Lower lobe of right lung (tissue), 2 donors: ENCODE data around the gene CAPRIN1. TPM values are rescaled to one million over a fixed set of nuclear protein-coding genes. Genes with fewer than 3 reads are reported as not detected.
"Not testable (repeated sequence)": the region's sequence is repeated elsewhere in the genome, so short reads cannot be mapped to it uniquely, and the experiment has no call there.

Experiments used
- ATAC-seq, 2 donors: fragments of 200-7000 bp; cut with Tn5 transposase; one replicate each; pipeline ENCODE4 v1.9.1; 2020 to 2022; ENCODE audit warnings: mild to moderate bottlenecking in 2 of 2, moderate library complexity in 2 of 2
- DNase-seq: peaks from one replicate; pipeline ENCODE4 v3.0.0-alpha.2; 2020
- H3K27ac ChIP-seq: fragments of 200-600 bp; one replicate; pipeline ENCODE4 v1.8.0; 2022
- H3K27me3 ChIP-seq: fragments of 200-600 bp; one replicate; pipeline ENCODE4 v1.8.0; 2022; ENCODE audit warnings: low read depth
- H3K36me3 ChIP-seq: fragments of 200-600 bp; one replicate; pipeline ENCODE4 v1.8.0; 2022; ENCODE audit warnings: mild to moderate bottlenecking
- H3K4me1 ChIP-seq: fragments of 200-600 bp; one replicate; pipeline ENCODE4 v1.8.0; 2022
- H3K4me3 ChIP-seq: fragments of 200-600 bp; one replicate; pipeline ENCODE4 v1.8.0; 2022; ENCODE audit warnings: mild to moderate bottlenecking
- H3K9me3 ChIP-seq: fragments of 200-600 bp; one replicate; pipeline ENCODE4 v1.8.0; 2022
- CTCF ChIP-seq: fragments of 200-600 bp; IDR thresholded peaks from one replicate; pipeline ENCODE4 v1.8.0; 2022; ENCODE audit warnings: antibody characterized with exemption, mild to moderate bottlenecking
- intact Hi-C: fragments of 100-400 bp; cut with DNase I; formaldehyde crosslinking; loops from one replicate; pipeline ENCODE4 v1.11.0; 2022
- total RNA-seq: library from RNA; stranded (reverse); fragmentation: NEBNext Ultra II Directional; extraction: Animal tissue kit (Norgen Biotek cat#: 25700); gene quantifications from one replicate; pipeline ENCODE4 v1.2.1, GENCODE V29; 2021
- donor health status: DM: no; HTN: yes; CAD: no; lungs with severe emphysema.

CAPRIN1 gene
- total RNA-seq, 1 donor from 2014 or later, result 187 TPM

- ATAC-seq (peak; percentile 58 to 81), DNase-seq (no peak)
- Histone ChIP-seq H3K27me3 (no peaks in the 10 kb centered on the region), H3K4me1 (no peaks in the 10 kb centered on the region), H3K4me3 (no peak overlapping the region), H3K9me3 (no peaks in the 10 kb centered on the region), H3K36me3 (peaks cover 100% of the 10 kb centered on the region), H3K27ac (no peak overlapping the region)
- TF ChIP-seq CTCF, result no peak
- intact Hi-C loops, result no loop called here
Observed at GRCh38 chr11:34080609-34081008, 29.1 kb downstream of the CAPRIN1 start.

- peaks cover 98% of the 10 kb centered on the region for H3K36me3 ChIP-seq
Observed at GRCh38 chr11:34084637-34085036, 33.1 kb downstream of the CAPRIN1 start.

GRCh38 chr11:34086554-34087283 lies 35.2 kb downstream of the CAPRIN1 start:
- intact Hi-C loops, result no loop called here
- Histone ChIP-seq H3K27me3 (no peaks in the 10 kb centered on the region), H3K9me3 (no peaks in the 10 kb centered on the region), H3K36me3 (peaks cover 98% of the 10 kb centered on the region), H3K27ac (no peak overlapping the region), H3K4me3 (no peak overlapping the region), H3K4me1 (no peaks in the 10 kb centered on the region)
- TF ChIP-seq CTCF, result no peak
- ATAC-seq (no peak), DNase-seq (no peak)

More at GRCh38 chr11:34084637-34085036, 33.1 kb downstream of the CAPRIN1 start:
- ATAC-seq, result no peak
- no peak for DNase-seq
- intact Hi-C loops, result no loop called here
- Histone ChIP-seq H3K27ac (no peak overlapping the region), H3K27me3 (no peaks in the 10 kb centered on the region), H3K9me3 (no peaks in the 10 kb centered on the region), H3K4me3 (no peak overlapping the region), H3K4me1 (no peaks in the 10 kb centered on the region)
- no peak for TF ChIP-seq CTCF

- DNase-seq, result no peak
- Histone ChIP-seq H3K9me3 (no peaks in the 10 kb centered on the region), H3K4me1 (no peaks in the 10 kb centered on the region), H3K4me3 (no peak overlapping the region), H3K36me3 (peaks cover 98% of the 10 kb centered on the region), H3K27me3 (no peaks in the 10 kb centered on the region), H3K27ac (no peak overlapping the region)
- no peak for TF ChIP-seq CTCF
- intact Hi-C loops, result no loop called here
- ATAC-seq, result no peak
Observed at GRCh38 chr11:34091825-34092224, 40.3 kb downstream of the CAPRIN1 start.

- H3K27me3 ChIP-seq, H3K4me1 ChIP-seq, DNase-seq, intact Hi-C loops, H3K27ac ChIP-seq, ATAC-seq, H3K4me3 ChIP-seq, H3K9me3 ChIP-seq: not testable (repeated sequence)
- peaks cover 100% of the 10 kb centered on the region for H3K36me3 ChIP-seq
Observed at GRCh38 chr11:34094900-34095299, 43.4 kb downstream of the CAPRIN1 start.

GRCh38 chr11:34098813-34099212 lies 47.3 kb downstream of the CAPRIN1 start:
- ATAC-seq (no peak), DNase-seq (no peak)
- Histone ChIP-seq H3K27me3 (no peaks in the 10 kb centered on the region), H3K36me3 (peaks cover 90% of the 10 kb centered on the region), H3K27ac (no peak overlapping the region), H3K4me1 (no peaks in the 10 kb centered on the region), H3K4me3 (no peak overlapping the region), H3K9me3 (no peaks in the 10 kb centered on the region)
- intact Hi-C loops, result no loop called here
- TF ChIP-seq CTCF, result no peak
